ENCODE data around the gene SPG7.
"Not testable (repeated sequence)": the region's sequence is repeated elsewhere in the genome, so short reads cannot be mapped to it uniquely, and the experiment has no call there.

SPG7 gene

GRCh38 chr16:89564476-89565255, 56.5 kb downstream of the SPG7 start:
- no peak for DNase-seq (ENCODE audit: low spot score)

- DNase-seq (ENCODE audit: low spot score), result no peak
Measured at GRCh38 chr16:89565256-89565505, 57.0 kb downstream of the SPG7 start.

GRCh38 chr16:89565506-89566372, 57.5 kb downstream of the SPG7 start:
- DNase-seq (ENCODE audit: low spot score), result peak; percentile 39

GRCh38 chr16:89567656-89568594, 59.7 kb downstream of the SPG7 start:
- no peak for DNase-seq (ENCODE audit: low spot score)

GRCh38 chr16:89569506-89570341, 61.5 kb downstream of the SPG7 start:
- no peak for DNase-seq (ENCODE audit: low spot score)

- no peak for DNase-seq (ENCODE audit: low spot score)
Measured at GRCh38 chr16:89570342-89570923, 62.2 kb downstream of the SPG7 start.

GRCh38 chr16:89570983-89571598, 62.9 kb downstream of the SPG7 start:
- not testable (repeated sequence) for DNase-seq (ENCODE audit: low spot score)

- no peak for DNase-seq (ENCODE audit: low spot score)
Measured at GRCh38 chr16:89571636-89572035, 63.4 kb downstream of the SPG7 start.

- DNase-seq (ENCODE audit: low spot score), result no peak
Measured at GRCh38 chr16:89572073-89572484, 63.9 kb downstream of the SPG7 start.

GRCh38 chr16:89572485-89573205, 64.4 kb downstream of the SPG7 start:
- DNase-seq (ENCODE audit: low spot score), result no peak

GRCh38 chr16:89573826-89574680, 65.8 kb downstream of the SPG7 start:
- DNase-seq (ENCODE audit: low spot score), result no peak

- no peak for DNase-seq (ENCODE audit: low spot score)
Measured at GRCh38 chr16:89574681-89575246, 66.6 kb downstream of the SPG7 start.

GRCh38 chr16:89575247-89576152, 67.3 kb downstream of the SPG7 start, which contains the start of gene CPNE7:
Gene CPNE7, plus strand, starts transcription at chr16:89575758. Its CDS starts 140 bp downstream, at chr16:89575898.
- no peak for DNase-seq (ENCODE audit: low spot score)

GRCh38 chr16:89576153-89577054, 68.2 kb downstream of the SPG7 start:
- DNase-seq (ENCODE audit: low spot score), result no peak

GRCh38 chr16:89577055-89577759, 69.0 kb downstream of the SPG7 start:
- no peak for DNase-seq (ENCODE audit: low spot score)

GRCh38 chr16:89579351-89579750, 71.1 kb downstream of the SPG7 start:
- no peak for DNase-seq (ENCODE audit: low spot score)

Measured in hematopoietic multipotent progenitor cell treated with erythropoietin and hydrocortisone succinate and interleukin-3 and kit ligand, for 15 days (in vitro differentiated cells).